SW480 (cell line): Measurements from ENCODE around the gene NFATC4.
"Not testable (repeated sequence)": the region's sequence is repeated elsewhere in the genome, so short reads cannot be mapped to it uniquely, and the experiment has no call there.

Source experiments
- DNase-seq: peaks from one replicate; pipeline ENCODE4 v3.0.0-alpha.2; 2016; ENCODE audit warnings: low spot score

NFATC4 gene

GRCh38 chr14:24368212-24368561 is 203 bp downstream of the NFATC4 start:
- DNase-seq, result no peak

- no peak for DNase-seq
Measured at GRCh38 chr14:24368562-24369252, 723 bp downstream of the NFATC4 start.

GRCh38 chr14:24369463-24369862 is 1.5 kb downstream of the NFATC4 start:
- DNase-seq, result no peak

GRCh38 chr14:24369907-24370687 is 2.1 kb downstream of the NFATC4 start:
- no peak for DNase-seq

DNA sequence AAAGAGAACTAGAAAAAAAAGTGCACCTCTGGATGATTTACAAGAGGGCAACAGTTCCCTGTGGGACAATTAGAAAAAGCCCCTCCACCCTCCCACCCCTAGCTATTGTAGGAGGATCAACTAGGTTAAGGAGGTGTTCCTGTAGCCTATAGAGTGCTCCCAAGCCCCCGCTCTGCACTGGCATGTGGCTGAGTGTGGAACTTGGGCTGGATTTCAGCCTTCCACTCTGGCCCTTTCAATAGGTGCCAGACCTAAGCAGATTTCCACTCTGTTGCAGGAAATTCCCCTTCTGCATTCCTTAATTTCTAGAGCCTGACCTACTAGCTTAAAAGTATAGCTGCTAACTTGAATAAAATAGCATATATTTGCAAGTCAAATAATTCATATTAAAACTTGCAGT is 2.8 kb downstream of the NFATC4 start:
- no peak for DNase-seq

GRCh38 chr14:24371605-24372004 is 3.6 kb downstream of the NFATC4 start:
- not testable (repeated sequence) for DNase-seq

- no peak for DNase-seq
Measured at GRCh38 chr14:24372701-24373416, 4.9 kb downstream of the NFATC4 start.

DNA sequence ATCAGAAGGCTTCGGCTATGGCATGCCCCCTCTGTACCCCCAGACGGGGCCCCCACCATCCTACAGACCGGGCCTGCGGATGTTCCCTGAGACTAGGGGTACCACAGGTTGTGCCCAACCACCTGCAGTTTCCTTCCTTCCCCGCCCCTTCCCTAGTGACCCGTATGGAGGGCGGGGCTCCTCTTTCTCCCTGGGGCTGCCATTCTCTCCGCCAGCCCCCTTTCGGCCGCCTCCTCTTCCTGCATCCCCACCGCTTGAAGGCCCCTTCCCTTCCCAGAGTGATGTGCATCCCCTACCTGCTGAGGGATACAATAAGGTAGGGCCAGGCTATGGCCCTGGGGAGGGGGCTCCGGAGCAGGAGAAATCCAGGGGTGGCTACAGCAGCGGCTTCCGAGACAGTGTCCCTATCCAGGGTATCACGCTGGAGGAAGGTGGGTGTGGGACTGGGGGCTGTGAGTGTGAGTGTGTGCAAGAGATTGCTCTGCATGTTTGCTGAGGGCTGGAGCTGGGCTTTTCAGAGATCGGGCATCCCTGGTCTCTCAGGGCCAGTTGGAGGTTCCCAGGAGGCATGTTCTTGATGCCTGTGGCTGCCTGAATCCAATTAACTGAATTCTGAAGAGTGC is 8.6 kb downstream of the NFATC4 start:
- no peak for DNase-seq

DNA sequence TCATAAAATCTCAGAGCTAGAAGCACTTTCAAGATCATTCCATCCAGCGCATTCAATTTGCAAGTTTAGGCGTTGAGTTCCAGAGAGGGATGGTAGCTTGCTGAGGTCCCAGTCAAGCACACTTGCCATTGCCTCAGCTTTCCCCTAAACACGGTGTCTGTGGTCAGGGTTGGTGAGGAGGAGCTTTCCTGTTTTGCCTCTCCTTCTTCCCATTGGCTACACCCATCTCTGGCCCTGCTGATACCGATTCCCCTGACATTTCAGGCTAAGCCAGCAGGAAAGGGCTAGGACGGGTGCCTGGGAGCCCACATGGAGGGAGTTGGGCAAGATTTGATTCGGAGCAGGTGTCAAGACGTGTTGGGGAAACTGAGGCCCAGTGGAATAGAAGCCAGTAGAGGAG is 9.1 kb downstream of the NFATC4 start:
- DNase-seq, result no peak

DNA sequence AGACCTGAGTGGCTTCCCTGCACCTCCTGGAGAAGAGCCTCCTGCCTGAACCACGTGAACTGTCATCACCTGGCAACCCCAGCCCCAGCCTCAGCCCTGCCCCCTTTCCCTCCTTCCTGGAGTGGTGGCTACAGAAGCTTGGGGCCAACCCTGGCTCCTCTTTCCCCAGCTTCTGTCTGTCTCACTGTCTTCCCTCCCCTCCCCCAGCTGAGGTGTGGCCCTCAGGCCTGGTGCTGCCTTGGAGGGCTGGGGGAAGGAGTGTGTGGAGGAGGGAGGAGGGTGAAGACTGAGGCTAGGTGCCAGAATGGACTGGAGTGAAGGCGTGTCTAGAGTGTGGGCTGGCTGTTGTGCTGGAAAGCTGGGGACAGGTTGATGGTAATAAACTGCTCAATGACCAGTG is 9.7 kb downstream of the NFATC4 start:
- DNase-seq, result no peak

DNA sequence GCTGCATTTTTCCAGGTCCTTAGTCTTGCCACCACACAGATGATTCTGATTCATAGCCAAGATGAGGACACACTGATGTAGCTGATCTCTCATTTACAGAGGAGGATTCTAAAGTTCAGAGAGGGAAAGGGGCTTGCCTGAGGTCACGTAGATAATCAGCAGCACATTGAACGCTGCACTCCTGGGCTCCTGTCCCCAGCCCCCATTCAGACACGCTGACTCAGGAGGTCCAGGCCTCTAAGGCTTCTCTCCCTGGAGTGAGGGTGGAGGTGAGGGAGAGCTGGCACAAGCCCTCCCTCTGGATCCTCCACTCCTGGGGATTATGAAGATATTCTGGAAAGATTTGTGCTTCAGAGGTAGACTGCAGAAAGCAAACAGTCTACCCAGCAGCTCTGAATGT is 10.3 kb downstream of the NFATC4 start:
- DNase-seq, result no peak

GRCh38 chr14:24378981-24379906 is 11.3 kb downstream of the NFATC4 start:
- no peak for DNase-seq

DNA sequence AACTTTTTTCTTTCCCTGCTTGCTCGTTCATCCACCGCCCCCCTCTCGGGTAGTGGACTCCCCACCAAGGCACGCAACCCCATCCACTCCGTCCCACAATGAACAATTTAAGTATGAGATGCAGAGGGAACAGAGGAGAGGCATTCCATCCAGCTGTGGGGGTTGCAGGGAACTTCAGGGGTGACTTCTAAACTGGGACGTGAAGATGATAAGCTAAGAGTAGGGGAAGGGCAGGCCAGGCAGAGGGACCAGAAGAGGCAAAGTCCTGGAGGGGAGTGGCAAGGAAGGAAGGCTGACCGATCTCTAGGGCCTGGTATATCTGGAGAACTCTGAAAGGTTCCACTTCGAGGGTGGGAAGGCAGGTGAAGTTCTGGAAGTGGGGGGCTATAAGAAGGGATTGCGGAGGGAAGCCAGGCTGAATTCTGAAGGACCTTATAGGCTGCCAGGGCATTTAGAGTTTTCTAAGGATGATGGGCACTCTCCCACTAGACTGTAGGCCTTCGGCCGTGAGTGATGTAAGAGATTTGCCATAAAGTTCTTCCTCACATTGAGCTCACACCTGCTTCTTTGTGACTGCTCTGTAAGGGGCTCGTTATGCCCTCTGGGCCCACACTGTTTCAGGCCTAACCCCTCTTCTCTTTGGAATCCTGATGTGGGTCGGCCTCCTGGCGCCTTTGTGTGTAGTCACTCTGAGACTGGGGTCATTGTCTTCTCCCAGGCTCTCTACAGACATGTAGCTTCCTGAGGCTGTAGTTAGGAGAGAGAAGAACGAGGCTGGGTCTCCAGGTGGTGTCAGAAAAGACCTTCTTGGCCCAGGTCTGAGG is 12.1 kb downstream of the NFATC4 start:
- DNase-seq, result no peak

GRCh38 chr14:24381363-24382063 is 13.5 kb downstream of the NFATC4 start:
- DNase-seq, result no peak

DNA sequence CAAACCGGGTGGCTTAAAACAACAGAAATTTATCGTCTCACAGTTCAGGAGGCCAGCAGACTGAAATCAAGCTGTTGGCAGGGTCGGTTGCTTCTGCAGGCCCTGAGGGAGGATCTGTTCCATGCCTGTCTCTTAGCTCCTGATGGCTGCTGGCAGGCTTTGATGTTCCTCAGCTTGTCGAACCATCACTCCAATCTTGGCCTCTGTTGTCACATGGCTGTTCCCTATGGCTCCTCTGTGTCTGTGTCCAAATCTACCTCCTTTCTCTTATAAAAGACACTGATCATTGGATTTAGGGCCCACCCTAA is 14.0 kb downstream of the NFATC4 start:
- DNase-seq, result no peak

- DNase-seq, result no peak
Measured at GRCh38 chr14:24384169-24384568, 16.2 kb downstream of the NFATC4 start.

- no peak for DNase-seq
Measured at GRCh38 chr14:24385524-24385923, 17.5 kb downstream of the NFATC4 start.

DNA sequence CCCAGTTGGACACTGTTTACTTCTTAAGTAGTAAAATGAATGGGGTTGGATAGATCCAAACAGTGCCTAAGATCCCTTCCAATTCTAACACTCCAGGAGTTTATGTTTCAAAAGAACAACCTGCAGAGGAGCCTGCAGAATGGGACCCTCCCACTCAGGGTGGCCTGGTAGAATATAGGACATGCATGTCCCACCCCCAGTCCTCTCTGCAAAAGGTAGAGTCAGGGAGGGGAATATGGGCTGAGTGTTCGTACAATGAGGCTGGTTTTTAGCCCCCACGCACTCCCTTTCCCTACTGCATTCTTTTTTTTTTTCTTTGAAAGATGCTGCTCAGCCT is 19.0 kb downstream of the NFATC4 start:
- DNase-seq, result no peak

- DNase-seq, result not testable (repeated sequence)
Measured at GRCh38 chr14:24387579-24387978, 19.6 kb downstream of the NFATC4 start.

DNA sequence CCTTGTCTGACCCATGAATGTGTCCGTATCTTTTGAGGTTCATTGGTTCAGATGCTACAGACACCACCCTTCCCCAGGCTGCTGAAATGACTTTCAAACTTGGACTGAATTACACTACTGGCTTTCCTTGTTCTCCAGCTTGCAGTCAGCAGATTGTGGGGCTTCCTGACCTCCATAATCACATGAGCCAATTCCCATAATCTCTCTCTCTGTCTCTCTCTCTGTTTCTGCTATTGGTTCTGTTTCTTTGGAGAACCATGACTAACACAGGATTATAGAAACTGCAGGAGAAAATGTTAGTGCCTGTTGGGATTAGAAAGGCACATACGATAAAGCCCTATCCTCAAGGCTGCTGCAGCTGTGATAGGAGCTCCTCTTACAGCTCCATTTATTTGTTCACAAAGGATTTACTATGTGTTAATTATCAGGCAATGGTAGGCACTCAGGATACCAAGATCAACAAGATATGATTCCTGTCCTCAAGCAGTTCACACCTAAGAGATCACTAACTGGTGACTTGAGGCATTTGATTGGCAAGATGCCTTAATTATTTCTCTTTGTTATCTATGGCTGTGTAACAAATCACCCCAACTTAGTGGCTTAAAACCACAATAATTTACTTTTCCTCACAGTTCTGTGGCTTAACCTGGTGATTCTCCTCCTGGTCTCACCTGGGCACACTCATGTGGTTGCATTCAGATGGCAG is 20.6 kb downstream of the NFATC4 start:
- no peak for DNase-seq
